Measurements from ENCODE around the gene KRTAP12-2. TPM values are rescaled to one million over a fixed set of nuclear protein-coding genes. Genes with fewer than 3 reads are reported as not detected.
"Not testable (repeated sequence)": the region's sequence is repeated elsewhere in the genome, so short reads cannot be mapped to it uniquely, and the experiment has no call there.

KRTAP12-2 gene
- total and polyA plus RNA-seq, 3 donors from 2014 or later: 0.79 TPM; not detected in 2

GRCh38 chr21:44671911-44672310, 5.2 kb upstream of the KRTAP12-2 start:
- Histone ChIP-seq H3K9me3 (no peaks in the 10 kb centered on the region), H3K36me3 (ENCODE audit: low read depth, missing control alignments) (no peaks in the 10 kb centered on the region), H3K27me3 (no peaks in the 10 kb centered on the region), H3K4me1 (no peaks in the 10 kb centered on the region), H3K27ac (no peak overlapping the region), H3K4me3 (no peak overlapping the region)
- no peak for TF ChIP-seq POLR2A (IDR thresholded peaks at IDR 0.05)
- TF ChIP-seq, protein P1, sequence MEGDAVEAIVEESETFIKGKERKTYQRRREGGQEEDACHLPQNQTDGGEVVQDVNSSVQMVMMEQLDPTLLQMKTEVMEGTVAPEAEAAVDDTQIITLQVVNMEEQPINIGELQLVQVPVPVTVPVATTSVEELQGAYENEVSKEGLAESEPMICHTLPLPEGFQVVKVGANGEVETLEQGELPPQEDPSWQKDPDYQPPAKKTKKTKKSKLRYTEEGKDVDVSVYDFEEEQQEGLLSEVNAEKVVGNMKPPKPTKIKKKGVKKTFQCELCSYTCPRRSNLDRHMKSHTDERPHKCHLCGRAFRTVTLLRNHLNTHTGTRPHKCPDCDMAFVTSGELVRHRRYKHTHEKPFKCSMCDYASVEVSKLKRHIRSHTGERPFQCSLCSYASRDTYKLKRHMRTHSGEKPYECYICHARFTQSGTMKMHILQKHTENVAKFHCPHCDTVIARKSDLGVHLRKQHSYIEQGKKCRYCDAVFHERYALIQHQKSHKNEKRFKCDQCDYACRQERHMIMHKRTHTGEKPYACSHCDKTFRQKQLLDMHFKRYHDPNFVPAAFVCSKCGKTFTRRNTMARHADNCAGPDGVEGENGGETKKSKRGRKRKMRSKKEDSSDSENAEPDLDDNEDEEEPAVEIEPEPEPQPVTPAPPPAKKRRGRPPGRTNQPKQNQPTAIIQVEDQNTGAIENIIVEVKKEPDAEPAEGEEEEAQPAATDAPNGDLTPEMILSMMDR (IDR thresholded peaks at IDR 0.05): no peak
- WGBS, 2 donors: 74 to 86% methylated on average over 1 of the region's 1 CpG
- intact Hi-C loops (cut with DNase I; ENCODE audit: low total_unique reads): no loop called here
- no peak for DNase-seq

GRCh38 chr21:44670642-44671432, 4.1 kb upstream of the KRTAP12-2 start:
- no peaks in the 10 kb centered on the region for H3K4me1 ChIP-seq
- no peak for DNase-seq
- intact Hi-C loops (cut with DNase I; ENCODE audit: low total_unique reads): no loop called here
- TF ChIP-seq POLR2A (IDR thresholded peaks at IDR 0.05): no peak
- TF ChIP-seq, protein P1 (IDR thresholded peaks at IDR 0.05): no peak
- H3K27me3 ChIP-seq: no peaks in the 10 kb centered on the region
- H3K4me3 ChIP-seq: no peak overlapping the region
- no peaks in the 10 kb centered on the region for H3K36me3 ChIP-seq (ENCODE audit: low read depth, missing control alignments)
- H3K9me3 ChIP-seq: no peaks in the 10 kb centered on the region
- WGBS, 2 donors: 74 to 86% methylated on average over 2 to 3 of the region's 3 CpGs
- no peak overlapping the region for H3K27ac ChIP-seq

DNA sequence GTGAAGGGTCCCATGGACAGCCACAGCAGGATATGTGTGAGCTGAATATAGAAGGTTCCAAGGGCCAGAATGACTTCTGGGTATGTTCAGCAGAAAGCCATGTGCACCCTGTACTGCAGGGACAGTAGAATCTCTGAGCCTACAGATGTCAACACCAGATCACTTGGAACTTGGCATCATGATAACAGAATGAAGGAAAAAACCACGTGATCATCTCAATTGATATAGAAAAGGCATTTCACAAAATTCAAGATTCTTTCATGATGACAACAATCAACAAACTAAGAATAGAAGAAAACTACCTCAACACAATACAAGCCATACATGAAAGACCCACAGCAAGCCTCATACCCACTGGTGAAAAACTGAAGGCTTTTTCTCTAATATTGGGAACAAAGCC, 885 bp upstream of the KRTAP12-2 start:
- Histone ChIP-seq H3K4me1 (no peaks in the 10 kb centered on the region), H3K9me3 (no peaks in the 10 kb centered on the region)
- 67 to 73% methylated on average over 1 of the region's 1 CpG for WGBS, 2 donors

GRCh38 chr21:44664691-44665090, 2.0 kb downstream of the KRTAP12-2 start:
- 83 to 87% methylated on average over 5 of the region's 5 CpGs for WGBS, 2 donors
- intact Hi-C loops (cut with DNase I; ENCODE audit: low total_unique reads): no loop called here
- DNase-seq: no peak

More for the DNA sequence above, 885 bp upstream of the KRTAP12-2 start:
- intact Hi-C loops (cut with DNase I; ENCODE audit: low total_unique reads): no loop called here
- Histone ChIP-seq H3K4me3 (no peak overlapping the region), H3K36me3 (ENCODE audit: low read depth, missing control alignments) (no peaks in the 10 kb centered on the region), H3K27me3 (no peaks in the 10 kb centered on the region), H3K27ac (no peak overlapping the region)
- TF ChIP-seq POLR2A (IDR thresholded peaks at IDR 0.05): no peak
- TF ChIP-seq, protein P1 (IDR thresholded peaks at IDR 0.05): no peak
- DNase-seq: no peak

DNA sequence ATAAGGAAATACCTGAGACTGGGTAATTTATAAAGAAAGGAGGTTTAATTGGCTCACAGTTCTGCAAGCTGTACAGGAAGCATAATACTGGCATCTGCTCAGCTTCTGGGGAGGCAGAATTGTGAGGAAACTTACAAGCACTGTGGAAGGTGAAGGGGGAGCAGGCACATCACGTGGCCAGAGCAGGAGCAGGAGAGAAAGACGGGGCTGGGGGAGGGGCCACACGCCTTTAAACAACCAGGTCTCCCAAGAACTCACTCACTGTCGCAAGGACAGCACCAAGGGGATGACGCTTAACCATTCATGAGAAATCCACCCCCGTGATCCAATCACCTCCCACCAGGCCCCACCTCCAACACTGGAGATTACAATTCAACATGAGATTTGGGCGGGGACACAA, 5.2 kb downstream of the KRTAP12-2 start:
- H3K27ac ChIP-seq; H3K4me3 ChIP-seq; H3K27me3 ChIP-seq; H3K4me1 ChIP-seq; intact Hi-C loops (cut with DNase I; ENCODE audit: low total_unique reads); DNase-seq; H3K36me3 ChIP-seq (ENCODE audit: low read depth, missing control alignments); H3K9me3 ChIP-seq: not testable (repeated sequence)
- WGBS, 2 donors: 39 to 40% methylated on average over 7 of the region's 7 CpGs

More at GRCh38 chr21:44664691-44665090, 2.0 kb downstream of the KRTAP12-2 start:
- H3K4me3 ChIP-seq: no peak overlapping the region
- H3K4me1 ChIP-seq: no peaks in the 10 kb centered on the region
- H3K36me3 ChIP-seq (ENCODE audit: low read depth, missing control alignments): no peaks in the 10 kb centered on the region
- H3K27ac ChIP-seq: no peak overlapping the region
- H3K9me3 ChIP-seq: no peaks in the 10 kb centered on the region
- no peaks in the 10 kb centered on the region for H3K27me3 ChIP-seq
- no peak for TF ChIP-seq POLR2A (IDR thresholded peaks at IDR 0.05)
- TF ChIP-seq, protein P1 (IDR thresholded peaks at IDR 0.05): no peak
